Left colon (tissue), 2 donors: ENCODE data around the gene PLCD4. TPM values are rescaled to one million over a fixed set of nuclear protein-coding genes. Genes with fewer than 3 reads are reported as not detected.
A peak's percentile ranks its signal among the peaks of the same experiment; 100 is the strongest.

Experiments used
- ATAC-seq: fragments of 200-7000 bp; cut with Tn5 transposase; one replicate; pipeline ENCODE4 v1.9.1; 2020; ENCODE audit warnings: mild to moderate bottlenecking, moderate library complexity
- DNase-seq, 2 donors: peaks; one replicate each; pipeline ENCODE4 v3.0.0-alpha.2; 2020
- intact Hi-C, 2 donors: fragments of 100-400 bp; cut with DNase I in 1 of 2; cut with micrococcal nuclease in 1 of 2; formaldehyde crosslinking; loops; one replicate each; pipeline versions ENCODE4 v1.11.2 to v1.14.0; 2022; cut with DNase I, micrococcal nuclease
- total RNA-seq, 2 donors: library from RNA; stranded (reverse); fragmentation: NEBNext Ultra II Directional; extraction: Animal tissue kit (Norgen Biotek cat#: 25700); gene quantifications; one replicate each; pipeline ENCODE4 v1.2.1, GENCODE V29; 2021
- donor health status: DM: no; HTN: no; CAD: no.
- donor health status: DM: yes; HTN: yes; CAD: no.

Gene PLCD4
- total RNA-seq, 2 donors from 2014 or later, result 1.0 to 3.8 TPM

- ATAC-seq (peak; percentile 96), DNase-seq (peak; percentile 93 to 96)
Observed at GRCh38 chr2:218659258-218659987, 51.7 kb downstream of the PLCD4 start, which contains the start of the genes BCS1L and ZNF142. Gene BCS1L (plus strand): TSS chr2:218659683. CDS start chr2:218660988, 1,305 bp downstream. Gene ZNF142 (minus strand): TSS chr2:218659623. CDS start chr2:218656429, 3,194 bp downstream.

DNA sequence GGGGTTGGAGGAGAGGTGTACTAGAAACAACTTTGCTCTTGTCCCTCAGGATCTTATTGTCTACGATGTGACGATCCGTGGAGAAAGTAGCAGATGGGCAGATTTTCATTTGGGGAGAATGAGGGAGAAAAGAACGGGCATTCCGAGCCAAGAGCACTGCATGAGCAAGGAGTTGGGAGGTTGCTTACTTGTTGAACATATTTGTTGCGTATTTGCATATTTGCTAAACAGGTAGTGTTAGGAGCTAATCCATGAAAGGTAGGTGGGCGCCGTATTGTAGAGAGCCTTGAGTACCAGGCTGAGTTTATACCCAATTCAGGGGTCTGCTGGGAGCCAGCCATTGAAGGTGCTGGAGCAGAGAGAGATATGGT is 52.3 kb downstream of the PLCD4 start:
- intact Hi-C loops, result no loop called here
- DNase-seq, result no peak
- no peak for ATAC-seq

More at GRCh38 chr2:218659258-218659987, 51.7 kb downstream of the PLCD4 start, which contains the start of the genes BCS1L and ZNF142:
- intact Hi-C loops, result no loop called here

GRCh38 chr2:218662377-218662776 is 54.7 kb downstream of the PLCD4 start:
- ATAC-seq (no peak), DNase-seq (no peak)
- intact Hi-C loops, result no loop called here

GRCh38 chr2:218662827-218663226 is 55.1 kb downstream of the PLCD4 start:
- ATAC-seq (no peak), DNase-seq (no peak)
- intact Hi-C loops, result no loop called here

DNA sequence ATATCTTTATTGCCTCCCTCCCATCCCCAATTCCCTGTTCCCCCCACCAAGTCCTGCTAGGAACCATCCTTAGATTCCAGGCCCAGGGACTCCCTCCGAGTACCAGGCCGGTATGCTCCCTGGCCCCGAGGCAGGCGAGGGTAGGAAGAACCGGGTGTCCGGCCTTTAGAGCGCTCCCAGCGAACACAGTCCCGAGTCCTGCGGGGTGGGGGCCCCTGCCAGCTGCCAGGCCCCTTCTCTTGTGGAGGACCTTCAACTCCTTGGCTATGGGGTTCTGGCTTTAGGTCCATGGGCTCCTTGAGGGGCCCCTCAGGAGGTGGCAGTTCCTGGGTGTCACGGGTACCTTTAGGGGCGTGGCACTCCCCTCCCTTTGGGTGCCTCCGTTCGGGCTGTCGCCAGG is 56.2 kb downstream of the PLCD4 start:
- DNase-seq (no peak), ATAC-seq (no peak)
- intact Hi-C loops, result no loop called here

DNA sequence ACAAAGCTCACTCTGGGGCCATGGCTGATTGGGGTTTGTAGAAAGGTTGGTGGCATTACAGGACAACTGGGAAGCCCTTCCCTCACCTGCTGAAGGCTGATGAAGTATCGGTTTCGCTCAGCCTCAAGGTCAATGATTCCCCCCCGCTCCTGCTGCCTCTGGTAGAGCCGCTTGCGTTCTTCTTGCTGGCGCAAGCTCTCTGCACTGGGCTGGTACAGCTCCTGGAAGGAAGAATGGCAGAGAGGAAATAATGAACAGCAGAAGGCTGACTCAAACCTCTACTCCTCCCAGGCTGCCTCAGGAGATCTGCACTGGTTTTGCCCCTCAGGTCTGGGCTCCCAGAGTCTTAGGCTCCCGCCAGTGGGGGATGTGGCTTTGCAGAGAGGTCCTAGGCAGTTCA is 57.0 kb downstream of the PLCD4 start:
- no peak for ATAC-seq

GRCh38 chr2:218671097-218671653 is 63.5 kb downstream of the PLCD4 start:
- intact Hi-C loops, result no loop called here
- ATAC-seq, result peak; percentile 64
- no peak for DNase-seq

More for the DNA sequence above, 57.0 kb downstream of the PLCD4 start:
- DNase-seq, result no peak
- intact Hi-C loops, result no loop called here

DNA sequence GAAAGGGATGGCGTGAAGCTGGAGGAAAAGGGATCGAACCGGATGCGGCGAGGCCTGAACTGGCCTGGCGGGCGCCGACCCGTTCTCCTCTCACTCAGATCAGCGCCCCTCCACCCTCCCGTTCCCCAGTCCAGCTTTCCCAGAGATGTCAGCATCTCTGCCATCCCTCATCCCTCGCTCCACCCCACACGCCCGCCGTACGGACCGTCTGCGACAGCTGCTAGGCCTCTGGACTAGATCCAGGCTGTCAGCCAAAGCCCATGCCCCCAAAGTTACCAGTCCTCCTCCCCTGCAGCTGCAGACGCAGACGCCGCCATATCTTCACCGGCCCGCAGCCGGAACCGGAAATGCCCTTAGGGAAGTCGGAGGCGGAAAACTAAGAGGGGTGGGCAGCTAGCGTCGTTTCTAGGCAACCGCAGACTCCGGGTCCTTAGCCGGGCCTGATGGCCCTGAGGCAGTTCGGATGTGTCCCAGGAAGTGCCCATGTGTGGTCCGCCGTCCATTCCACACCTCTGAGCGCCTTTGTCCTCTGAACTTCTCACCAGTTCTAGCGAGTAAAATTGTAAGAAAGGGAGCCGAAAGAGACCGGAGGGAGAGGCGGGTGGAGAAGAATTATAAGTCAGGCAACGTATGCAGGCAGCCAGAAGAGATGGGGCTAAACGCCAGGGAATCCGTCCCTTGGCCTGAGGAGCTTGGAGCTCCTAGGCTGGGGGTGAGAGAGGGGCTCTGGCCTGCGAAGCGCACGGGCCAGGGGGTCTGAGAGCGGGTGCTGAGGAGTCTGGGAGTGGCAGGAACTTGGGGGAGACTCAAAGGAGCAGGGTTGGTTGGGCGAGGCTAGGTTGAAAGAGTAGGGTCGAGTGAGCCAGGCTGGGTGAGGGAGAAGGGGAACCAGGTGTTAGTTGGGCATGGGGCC is 64.2 kb downstream of the PLCD4 start, which contains the start of the genes RNF25 and STK36:
Gene RNF25, minus strand, starts transcription at position 349 of the 913 bp plus-strand sequence. Its CDS starts 32 bp downstream, at position 317.
Gene STK36, plus strand, starts transcription at position 433 of the 913 bp plus-strand sequence. CDS start 744 bp downstream, outside the sequence.
- peak; percentile 98 for ATAC-seq
- intact Hi-C loops, result no loop called here
- DNase-seq, result peak; percentile 84

GRCh38 chr2:218679119-218679518 is 71.4 kb downstream of the PLCD4 start:
- peak in 1 of 2 donors; percentile 30 for DNase-seq
- no peak for ATAC-seq
- intact Hi-C loops, result no loop called here

GRCh38 chr2:218680061-218680460 is 72.4 kb downstream of the PLCD4 start:
- ATAC-seq, result no peak
- DNase-seq, result no peak
- intact Hi-C loops, result no loop called here

Other genes starting within 250 kb of the PLCD4 start
- gene SLC11A1, start 225.6 kb upstream of the PLCD4 start, total RNA-seq, result 1 to 10 TPM; 1.7 to 2.0 TPM
- gene CTDSP1, start 208.0 kb upstream of the PLCD4 start, total RNA-seq, result 100 to 1,000 TPM; 153 to 176 TPM
- 100 to 1,000 TPM; 441 to 488 TPM for gene VIL1, start 188.8 kb upstream of the PLCD4 start, total RNA-seq
- gene USP37, start 39.5 kb upstream of the PLCD4 start, total RNA-seq, result 10 to 100 TPM in 1 of 2 donors, 1 to 10 TPM in 1; 9.3 to 14.6 TPM
- 10 to 100 TPM; 32.7 to 39.1 TPM for gene CNOT9, start 39.1 kb upstream of the PLCD4 start, total RNA-seq
- 10 to 100 TPM; 17.9 to 19.5 TPM for gene ZNF142, start 51.7 kb downstream of the PLCD4 start, total RNA-seq
- gene BCS1L, start 51.8 kb downstream of the PLCD4 start, total RNA-seq, result 10 to 100 TPM; 29.5 to 30.2 TPM
- 10 to 100 TPM; 14.6 to 14.9 TPM for gene RNF25, start 64.1 kb downstream of the PLCD4 start, total RNA-seq
- 10 to 100 TPM; 21.3 to 25.6 TPM for gene STK36, start 64.2 kb downstream of the PLCD4 start, total RNA-seq
- 10 to 100 TPM; 17.6 to 25.4 TPM for gene TTLL4, start 102.9 kb downstream of the PLCD4 start, total RNA-seq
- 10 to 100 TPM; 28.1 to 52.7 TPM for gene CYP27A1, start 174.2 kb downstream of the PLCD4 start, total RNA-seq
- not detected for gene PRKAG3, start 223.9 kb downstream of the PLCD4 start, total RNA-seq